Midbrain (tissue), 1 donor: ENCODE results near the gene CCDC60.

Experiments
- DNase-seq: peaks from one replicate; lab custom pipeline; 2025; lab: John Stamatoyannopoulos, UW

Gene CCDC60, protein sequence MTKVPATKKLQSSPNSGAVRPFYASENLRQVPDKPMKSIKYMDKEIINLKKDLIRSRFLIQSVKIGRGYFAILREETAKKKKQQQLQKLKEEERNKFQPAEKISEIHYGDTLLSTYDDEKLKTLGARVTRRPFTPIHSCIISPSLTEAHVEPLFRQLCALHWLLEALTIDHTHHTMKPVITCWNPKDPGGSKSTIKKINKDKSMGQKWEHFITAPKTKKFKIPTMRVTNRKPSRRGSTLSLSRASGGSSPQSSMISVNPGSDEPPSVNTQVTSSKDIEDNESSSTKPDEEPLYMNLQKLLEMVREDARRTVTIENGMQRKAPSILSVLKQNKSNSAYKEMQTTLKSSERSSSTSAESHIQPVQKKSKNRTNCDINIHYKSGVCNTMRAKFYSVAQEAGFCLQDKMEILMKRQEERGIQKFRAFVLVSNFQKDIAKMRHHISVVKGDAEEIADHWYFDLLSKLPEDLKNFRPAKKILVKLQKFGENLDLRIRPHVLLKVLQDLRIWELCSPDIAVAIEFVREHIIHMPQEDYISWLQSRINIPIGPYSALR

DNA sequence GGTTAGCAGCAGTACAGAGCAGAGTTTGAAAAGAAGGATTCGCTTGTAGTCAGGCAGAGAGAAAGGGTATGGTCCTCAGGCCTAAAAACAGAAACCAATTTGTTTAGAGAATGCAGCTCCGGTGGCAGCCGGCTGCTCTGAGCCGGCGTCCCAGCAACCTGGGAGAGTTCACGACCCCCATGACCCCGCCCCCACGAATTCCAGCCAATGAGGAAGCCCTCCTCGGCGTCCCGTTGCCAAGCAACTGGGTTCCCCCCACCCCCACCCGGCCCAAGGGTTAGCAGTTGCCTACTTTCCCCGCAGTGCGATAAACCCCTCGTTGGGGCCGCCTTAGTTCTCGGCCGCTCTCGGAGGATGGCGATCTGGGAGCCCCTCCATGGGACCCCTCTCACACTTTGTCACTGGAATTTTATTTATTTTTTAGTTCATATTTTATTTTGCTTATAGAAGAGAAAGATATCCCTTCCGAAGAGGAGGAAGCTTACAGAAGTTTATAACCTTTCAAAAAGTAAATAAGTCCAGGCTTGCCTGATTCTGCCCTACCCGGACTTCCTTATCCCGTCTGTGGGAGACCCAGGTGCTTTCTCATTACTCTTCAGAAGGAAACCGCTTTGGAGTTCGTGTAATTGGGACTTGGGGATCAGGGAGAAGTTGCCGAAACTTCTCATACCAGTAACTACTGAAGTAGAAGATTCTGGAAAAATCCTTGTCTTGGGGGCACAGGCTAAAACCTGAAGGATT, at the start of gene CCDC60:
Gene CCDC60 (plus strand): TSS at position 300 of the 741 bp plus-strand sequence. CDS start 448 bp downstream, outside the sequence.
- no peak for DNase-seq

DNA sequence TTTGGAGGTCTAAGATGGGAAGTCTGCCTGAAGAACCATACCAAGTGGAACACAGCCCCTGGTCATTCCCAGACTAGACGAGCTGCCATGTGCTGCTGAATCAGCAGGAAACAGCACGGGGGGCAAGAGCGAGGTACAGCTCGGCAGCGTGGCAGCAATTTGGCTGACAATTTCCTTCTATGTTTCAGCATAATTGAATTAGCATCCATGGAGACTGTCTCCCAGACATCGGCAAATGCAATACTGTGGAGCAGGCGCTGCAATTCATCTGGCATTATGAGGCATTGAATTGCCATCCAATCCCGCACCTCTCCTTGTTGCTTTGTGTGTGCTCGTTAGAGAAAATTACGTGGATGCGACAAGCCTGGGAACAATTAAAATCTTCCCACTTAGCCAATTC, 46.0 kb upstream of the CCDC60 start:
- no peak for DNase-seq

DNA sequence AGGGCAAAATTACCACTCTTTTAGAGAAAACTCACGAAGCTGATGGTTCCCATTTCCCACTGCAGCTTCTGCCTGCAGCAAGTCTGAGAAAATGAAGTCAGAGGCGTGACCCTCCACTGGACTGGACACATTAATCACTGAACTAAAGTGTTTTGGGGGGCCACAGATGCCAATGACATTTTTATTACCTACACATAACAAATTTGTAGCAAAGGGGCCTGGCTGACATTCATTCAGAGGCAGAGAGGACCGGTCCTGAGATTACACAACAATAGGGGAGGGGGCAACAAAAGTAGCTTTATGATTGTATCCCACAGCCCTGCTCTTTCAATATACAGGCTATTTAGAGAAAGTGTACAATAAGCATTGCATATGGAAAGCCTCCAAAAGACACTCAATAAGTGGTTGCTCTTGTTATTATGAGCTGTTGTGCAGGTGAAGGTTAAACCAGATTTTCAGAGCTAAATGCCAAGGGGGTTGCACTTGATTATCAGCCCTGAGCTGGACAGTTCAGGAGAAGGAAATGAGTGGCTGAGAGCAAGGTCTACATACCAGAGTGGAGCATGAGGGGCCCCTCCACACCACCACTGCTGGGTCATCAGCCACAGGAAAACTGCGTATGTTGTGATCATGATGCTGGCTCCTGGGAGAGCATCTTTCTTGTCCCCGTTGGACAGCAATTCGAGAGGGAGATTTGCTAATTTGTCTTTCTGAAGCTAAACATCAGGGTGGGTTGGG, 41.5 kb upstream of the CCDC60 start:
- no peak for DNase-seq

DNA sequence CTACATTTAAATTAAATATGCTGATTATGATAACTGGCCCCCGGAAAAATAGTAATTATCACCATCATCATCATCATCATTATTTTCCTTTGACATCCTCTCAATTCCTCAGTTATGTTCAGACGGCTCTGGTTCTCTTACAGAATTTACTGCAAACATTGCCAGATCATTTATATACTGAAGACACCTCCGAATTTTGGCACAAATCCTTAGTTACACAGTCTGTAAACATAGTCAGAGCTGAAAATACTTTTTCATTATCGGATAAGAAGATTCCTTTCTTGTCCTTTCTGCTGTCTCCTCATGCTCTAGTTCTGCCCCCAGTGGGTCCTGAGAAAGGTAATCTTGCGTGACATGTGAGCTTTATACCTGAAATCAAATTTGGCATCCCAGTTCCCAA, 40.3 kb upstream of the CCDC60 start:
- no peak for DNase-seq

DNA sequence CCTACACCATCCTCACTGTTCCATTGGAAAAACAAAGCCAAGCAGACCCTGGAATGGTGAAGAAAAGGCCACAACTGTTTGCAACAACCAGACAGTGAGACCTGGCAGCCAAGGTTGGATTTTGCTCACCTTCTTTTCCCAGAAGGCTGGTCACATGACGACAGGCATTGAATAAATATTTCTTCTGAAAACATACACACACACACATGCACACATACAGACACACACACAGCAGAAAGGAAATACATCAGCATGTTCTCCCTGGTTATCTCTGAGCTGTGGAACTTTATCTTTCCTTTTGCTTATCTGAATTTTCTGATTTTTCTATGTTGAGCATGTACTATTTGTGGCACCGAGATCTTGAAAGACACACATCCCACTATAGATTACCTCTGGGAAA, 38.0 kb upstream of the CCDC60 start:
- DNase-seq: no peak

DNA sequence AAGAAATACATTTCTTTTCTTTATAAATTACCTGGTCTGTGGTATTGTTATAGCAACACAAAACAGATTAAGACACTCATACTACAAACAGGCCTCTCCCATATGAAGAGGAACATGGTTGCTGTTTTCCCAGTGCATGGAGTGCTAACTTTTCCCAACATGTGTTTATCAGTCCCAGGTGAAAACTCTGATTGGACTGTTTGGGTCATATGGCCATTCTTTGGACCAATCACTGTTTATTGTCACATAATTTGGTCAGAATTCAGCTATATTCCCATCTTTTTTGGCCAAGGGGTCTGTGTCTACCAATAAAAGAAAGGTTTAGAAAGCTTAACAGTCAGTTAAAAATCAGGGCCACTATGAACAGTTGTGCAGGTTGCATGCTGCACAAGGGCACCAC, 35.4 kb upstream of the CCDC60 start:
- DNase-seq: no peak

DNA sequence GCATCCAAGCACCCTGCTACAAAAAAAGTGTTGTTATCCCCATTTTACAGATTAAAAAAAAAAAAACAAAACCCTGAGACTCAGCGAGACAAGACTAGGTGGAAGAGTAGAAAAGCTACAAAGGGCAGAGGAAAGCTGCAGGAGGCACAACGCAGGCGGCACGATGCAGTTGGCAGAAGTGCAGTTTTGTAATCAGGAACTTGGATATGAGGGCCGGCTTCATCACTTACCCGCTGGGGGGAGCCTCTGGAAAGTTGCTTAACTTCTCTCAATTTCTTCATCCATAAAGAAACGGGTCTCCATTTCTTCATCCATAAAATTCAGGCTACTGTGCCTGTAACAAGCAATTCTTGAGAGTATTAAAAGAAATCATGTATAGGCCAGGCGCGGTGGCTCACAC, 33.1 kb upstream of the CCDC60 start:
- no peak for DNase-seq

DNA sequence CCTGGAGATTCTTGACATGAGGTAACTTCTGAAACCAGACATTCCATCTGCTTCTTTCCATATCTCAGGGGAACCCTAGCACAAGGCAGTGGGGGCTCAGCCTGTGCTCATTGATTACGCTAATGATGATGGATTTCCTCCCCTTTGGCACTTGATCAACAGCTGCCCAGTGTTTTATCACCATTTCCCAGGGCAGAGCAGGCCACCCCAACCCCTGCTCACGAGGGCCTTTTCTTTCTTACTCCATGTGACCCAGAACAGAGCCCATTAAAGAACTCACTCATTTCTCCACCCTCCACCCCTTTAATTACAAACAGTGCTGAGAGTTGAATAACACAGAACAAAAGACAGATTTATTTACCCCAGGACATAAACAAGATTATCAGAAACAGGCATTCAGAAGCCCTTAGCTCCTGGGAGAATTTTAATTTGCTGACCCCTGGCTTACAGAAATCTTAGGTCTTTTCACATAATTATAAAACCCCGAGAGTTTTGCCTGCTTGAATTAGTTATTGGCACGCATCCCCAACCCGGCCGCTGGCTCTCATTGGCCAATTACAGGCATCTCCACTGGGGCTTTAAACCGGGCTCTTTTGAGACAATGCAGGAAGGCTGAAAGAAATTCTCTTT, 32.0 kb upstream of the CCDC60 start:
- DNase-seq: no peak

DNA sequence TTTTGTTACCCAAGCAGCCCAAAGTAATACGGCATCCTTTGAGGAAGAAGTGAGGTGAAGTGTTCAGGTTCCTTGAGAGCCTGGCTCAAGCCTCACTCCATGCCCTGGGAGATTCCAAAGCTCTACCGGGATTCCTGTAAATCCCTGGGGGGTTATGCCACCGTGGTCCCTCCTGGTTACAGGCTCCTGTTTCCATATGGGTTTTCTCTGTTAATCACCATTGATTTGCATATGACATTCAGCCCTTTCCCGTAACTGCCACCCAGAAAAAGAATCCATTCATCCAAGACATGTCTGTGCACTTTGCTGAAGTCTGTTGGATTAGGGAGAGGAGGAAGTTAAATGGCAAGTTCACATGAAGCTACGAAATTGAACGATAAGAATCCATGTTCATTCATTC, 27.9 kb upstream of the CCDC60 start:
- DNase-seq: no peak

DNA sequence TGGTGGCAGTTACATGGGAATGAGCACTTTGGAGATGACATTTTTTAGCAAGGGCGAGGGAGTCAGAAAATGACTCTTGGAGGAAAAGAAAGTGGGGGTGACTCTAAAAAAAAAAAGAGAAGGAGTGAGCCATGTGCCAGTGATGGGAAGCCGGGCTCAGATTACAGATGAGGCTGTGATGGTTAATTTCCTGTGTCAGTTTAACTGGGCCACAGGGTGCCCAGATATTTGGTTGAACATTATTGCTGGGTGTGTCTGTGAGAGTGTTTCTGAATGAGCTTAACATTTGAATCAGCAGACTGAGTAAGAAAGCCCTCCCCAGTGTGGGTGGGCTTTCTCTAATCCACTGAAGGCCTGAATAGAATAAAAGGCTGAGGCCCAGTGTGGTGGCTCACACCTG, 26.8 kb upstream of the CCDC60 start:
- no peak for DNase-seq

DNA sequence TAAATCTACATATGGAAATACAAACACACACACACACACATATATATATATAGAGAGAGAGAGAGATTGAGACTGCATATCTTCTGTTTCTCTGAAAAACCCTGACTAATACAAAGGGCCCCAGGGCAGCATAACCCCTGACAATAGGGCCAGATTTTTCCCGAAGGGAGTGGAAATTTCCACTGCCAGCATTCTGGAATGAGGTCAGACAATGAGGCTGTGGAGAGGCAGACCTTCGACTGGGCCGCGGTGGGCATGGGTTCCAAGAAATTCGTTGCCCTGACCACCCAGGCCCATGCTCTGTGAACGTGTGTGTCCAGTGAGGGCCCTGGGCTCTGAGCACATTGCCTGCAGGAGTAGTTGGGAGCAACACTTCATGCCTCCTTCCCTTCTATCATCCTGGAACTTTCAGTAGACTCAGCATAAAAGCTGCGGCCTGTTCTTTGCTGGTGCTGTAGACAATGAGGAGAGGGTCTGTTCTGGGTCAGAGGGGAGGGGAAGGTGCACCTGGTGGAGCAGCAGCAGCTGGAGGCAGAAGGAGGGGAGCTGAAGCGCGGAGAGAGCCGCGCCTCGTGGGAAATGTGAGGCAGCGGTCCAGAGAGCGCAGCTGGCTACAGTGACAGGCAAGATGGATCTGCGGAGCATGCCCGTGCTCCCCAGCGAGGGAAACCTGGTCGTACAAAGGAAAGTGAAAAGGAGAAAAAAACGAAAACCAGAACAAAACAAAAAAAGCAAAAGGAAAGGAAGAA, 25.6 kb upstream of the CCDC60 start:
- DNase-seq: no peak

DNA sequence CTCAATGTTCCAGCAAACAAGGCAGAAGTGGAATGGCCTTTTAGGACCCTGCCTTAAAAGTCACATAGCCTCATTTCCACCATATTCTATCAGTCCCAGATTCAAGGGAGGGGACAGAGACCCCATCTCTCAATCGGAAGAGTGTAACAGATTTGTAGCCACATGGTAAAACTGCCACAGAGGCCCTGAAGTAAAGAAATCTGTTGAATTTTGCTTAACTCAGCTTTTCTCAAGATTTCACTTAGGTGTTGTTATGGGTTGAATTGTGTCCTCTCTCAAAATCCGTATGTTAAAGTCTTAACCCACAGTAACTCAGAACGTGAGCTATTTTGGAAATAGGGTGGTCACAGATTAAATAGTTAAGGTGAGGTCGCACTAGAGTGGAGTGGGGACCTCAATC, 22.7 kb upstream of the CCDC60 start:
- no peak for DNase-seq

DNA sequence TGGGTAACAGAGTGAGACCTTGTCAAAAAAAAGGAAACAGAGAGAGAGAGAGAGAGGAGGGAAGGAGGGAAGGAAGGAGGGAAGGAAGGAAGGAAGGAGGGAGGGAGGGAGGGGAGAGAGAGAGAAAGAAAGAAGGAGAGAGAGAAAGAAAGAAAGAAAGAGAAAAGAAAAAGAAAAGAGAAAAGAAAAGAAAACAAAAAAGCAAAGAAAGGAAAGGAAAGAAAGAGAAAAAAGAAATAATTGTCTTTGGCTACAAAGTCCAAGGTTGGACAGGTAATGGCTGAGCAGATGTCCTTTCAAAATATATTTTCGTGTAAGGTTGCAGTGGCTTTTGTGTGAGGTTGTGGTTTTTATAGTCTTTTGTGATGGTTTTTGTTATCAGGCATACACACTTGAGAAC, 21.6 kb upstream of the CCDC60 start:
- no peak for DNase-seq

DNA sequence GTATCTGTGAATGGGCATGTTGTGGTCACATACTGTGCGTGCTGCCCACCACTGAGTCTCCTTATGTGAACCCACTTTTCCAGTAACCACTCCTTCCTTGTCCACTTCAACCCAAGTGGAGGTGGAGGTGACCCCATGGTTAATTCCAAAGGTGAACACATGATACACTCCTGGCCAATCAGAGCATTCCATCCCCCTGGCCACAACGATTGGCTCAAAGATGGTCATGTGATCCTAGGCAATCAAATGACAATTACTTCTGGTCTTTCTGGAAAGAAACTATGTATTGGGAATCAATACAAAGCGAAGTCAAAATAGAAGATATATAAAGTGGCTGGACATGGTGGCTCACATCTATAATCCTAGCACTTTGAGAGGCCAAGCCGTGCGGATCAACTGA, 20.2 kb upstream of the CCDC60 start:
- no peak for DNase-seq

DNA sequence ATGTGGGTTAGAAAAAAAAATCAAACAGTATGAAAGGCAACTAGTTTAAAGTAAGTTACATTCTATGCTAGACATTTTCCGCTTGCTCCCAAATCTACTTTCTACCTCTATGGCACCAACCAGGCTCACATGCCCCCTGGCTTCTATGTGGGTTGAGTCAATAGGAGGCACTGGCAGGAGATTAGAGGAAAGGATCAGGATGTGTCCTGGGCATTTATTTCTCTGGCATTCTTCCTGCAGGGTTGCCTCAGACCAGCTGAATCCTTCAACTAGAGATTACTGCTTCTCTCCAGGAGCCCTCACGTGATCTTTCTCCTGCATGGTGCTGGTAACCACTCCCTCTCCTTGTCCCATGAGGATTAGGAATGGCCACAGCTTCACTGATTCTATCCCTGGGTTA, 14.9 kb upstream of the CCDC60 start:
- DNase-seq: no peak

DNA sequence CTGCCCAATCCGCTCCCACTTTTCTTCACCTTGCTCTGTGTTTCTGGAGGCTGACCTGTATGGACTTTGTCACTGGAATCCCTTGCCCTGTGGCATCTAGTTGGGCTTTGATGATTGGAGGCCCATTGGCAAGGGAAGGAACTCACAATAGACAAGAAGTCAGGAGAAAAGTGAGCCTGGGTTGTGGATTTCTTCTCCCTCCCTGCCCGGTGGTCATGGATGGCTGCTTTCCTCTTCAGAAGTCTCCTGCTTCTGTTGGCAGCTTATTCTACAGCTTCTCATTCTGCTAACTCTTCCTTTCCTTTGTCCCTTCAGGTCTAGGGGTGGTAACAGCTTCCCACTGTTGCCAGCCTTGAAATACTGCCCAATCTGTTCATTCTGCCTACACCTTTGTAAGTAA, 13.9 kb upstream of the CCDC60 start:
- no peak for DNase-seq

DNA sequence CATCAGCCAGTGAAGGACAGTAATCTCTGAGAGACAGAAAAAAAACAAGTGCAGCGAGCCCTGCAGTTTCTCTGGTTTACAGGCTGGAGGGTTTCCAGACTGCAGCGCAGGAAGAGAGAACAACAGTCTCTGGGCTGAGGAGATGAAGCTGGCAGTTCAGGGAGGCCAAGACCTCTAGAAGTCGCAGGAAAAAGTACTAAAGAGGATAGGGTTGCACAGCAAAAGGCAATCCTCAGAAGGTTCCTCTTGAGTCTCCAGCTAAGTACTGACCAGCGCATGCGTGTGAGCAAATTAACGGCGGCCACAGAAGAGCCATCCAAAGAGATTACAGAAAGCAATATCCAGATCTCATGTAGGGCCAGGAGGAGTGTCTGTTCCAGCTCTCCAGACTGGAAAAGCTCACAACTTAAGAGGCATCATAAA, 12.2 kb upstream of the CCDC60 start:
- DNase-seq: no peak

DNA sequence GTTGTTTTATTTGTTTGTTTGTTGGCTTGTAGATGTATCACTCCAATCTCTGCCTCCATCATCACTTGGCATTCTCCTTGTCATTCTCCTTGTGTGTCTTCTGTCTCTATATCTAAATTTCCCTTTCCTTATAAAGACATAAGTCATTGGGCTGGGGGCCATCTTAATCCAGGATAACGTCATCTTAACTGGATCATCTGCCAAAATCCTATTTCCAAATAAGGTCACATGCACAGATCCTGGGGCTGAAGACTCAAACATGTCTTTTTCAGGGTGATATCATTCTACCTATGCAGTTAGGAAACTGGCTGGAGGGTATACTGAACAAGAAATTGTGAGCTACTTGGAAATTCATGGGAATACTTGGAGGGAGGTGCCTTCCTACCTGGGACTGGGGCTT, 8.7 kb upstream of the CCDC60 start:
- no peak for DNase-seq

DNA sequence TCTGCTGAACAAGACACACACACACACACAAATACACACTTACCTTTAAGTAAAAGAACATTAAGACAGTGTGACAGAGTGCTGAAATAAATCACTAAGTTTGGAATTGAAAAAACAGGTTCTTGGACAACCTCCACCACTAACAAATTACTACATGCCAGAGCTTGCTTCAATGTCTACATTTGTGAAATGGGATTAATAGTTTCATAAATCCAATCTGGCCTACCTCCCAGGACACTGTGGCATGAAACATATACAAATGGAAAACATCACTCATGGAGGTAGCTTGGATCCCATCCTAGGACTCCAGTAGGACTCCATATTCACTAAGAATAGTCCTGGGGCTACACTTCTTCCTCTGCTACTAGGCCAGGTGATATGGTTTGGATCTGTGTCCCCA, 8.2 kb upstream of the CCDC60 start:
- no peak for DNase-seq

DNA sequence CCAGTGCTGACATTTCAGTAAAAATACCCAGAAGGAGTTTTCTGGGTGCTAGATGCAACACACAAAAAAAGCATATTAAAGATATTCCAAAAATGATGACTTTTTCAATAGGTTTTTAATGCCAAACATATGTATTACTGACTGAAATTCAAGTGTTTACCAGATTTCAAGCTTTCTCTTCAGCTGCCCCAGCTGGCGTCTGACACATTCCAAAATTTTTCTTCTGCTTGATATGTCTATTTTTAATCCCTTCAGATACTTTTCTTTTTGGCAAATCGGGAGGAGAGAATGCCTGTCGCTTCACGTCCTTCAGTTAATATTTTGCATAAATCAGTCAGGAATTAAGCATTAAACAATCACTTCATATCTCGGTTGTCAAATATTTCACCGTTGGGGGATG, 7.1 kb upstream of the CCDC60 start:
- no peak for DNase-seq

DNA sequence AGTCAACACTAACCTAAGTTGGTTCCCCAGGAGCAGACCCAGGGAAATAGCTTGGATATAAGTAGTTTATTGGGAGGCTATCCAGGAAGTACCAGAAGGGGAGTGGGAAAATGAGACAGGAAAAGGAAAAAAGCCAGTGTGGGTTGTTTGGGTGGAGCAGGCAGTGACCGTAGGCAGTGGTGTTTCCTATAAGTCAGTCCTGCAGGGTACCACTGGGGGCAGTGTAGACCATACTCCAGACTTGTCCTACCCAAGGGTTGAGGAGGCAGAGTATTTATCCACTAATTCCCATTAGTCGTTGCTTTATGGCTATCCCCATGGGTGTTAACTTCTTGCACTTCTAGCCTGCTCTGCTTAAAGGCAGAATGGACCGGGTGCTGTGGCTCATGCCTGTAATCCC, 6.4 kb upstream of the CCDC60 start:
- DNase-seq: no peak
